Ishikawa (cell line): Measurements from ENCODE around the gene RNF121.

Experiments used
- CEBPB ChIP-seq: IDR thresholded peaks from 2 replicates; pipeline ENCODE4 v1.6.1; 2012
- CREB1 ChIP-seq: IDR thresholded peaks from 2 replicates; pipeline ENCODE4 v1.6.1; 2012; ENCODE audit warnings: low read depth
- EP300 ChIP-seq: IDR thresholded peaks from 2 replicates; pipeline ENCODE4 v1.6.1; 2012; ENCODE audit warnings: borderline replicate concordance
- FOXM1 ChIP-seq: IDR thresholded peaks from 2 replicates; pipeline ENCODE4 v1.6.1; 2012; ENCODE audit warnings: low read depth, borderline replicate concordance
- MAX ChIP-seq: IDR thresholded peaks from 2 replicates; pipeline ENCODE4 v1.6.1; 2012
- NFIC ChIP-seq: IDR thresholded peaks from 2 replicates; pipeline ENCODE4 v1.6.1; 2012
- TAF1 ChIP-seq: IDR thresholded peaks from 2 replicates; pipeline ENCODE4 v1.6.1; 2012; ENCODE audit warnings: low read depth, mild to moderate bottlenecking
- TCF12 ChIP-seq: IDR thresholded peaks from 2 replicates; pipeline ENCODE4 v1.6.1; 2012; ENCODE audit warnings: low read depth
- TEAD4 ChIP-seq: IDR thresholded peaks from 2 replicates; pipeline ENCODE4 v1.6.1; 2012
- USF1 ChIP-seq: IDR thresholded peaks from 2 replicates; pipeline ENCODE4 v1.6.1; 2012
- YY1 ChIP-seq: IDR thresholded peaks from 2 replicates; pipeline ENCODE4 v1.6.1; 2012; ENCODE audit warnings: low read depth
- ZBTB7A ChIP-seq: IDR thresholded peaks from 2 replicates; pipeline ENCODE4 v1.6.1; 2012; ENCODE audit warnings: low read depth

DNA sequence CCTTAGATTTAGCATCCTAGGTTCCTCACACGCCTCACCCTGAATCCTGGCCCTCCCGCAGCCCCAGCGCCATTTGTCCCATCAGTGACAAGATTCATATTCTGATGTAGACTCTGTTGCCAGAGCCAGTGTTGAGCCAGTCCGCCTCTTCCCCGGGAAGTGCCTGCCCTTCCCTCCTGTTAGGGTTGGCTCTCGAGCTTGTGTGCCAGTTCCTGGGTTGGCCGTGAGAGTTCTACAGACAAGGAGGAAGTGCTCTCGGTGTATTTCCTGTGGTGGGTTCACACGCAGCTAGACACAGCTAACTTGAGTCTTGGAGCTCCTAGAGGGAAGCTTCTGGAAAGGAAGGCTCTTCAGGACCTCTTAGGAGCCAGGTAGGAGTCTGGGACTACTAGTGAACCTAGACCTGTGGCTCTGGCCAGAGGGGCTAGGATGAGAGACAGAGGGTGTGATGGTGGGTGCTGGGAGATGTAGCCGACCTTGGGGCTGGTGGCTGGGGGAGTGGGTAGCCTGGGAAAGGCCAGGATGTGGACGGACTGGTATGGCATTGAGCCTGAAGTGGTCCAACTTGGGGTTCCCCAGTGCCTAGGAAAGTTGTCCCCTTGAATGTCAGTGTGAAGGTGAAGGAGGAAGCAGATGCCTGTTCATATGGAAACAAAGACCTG is 69.9 kb downstream of the RNF121 start, which contains the start of gene IL18BP:
- TF ChIP-seq CREB1 (no peak), TCF12 (no peak), USF1 (no peak), YY1 (no peak), EP300 (no peak), CEBPB (no peak), TEAD4 (no peak), FOXM1 (no peak), MAX (no peak), TAF1 (no peak), NFIC (no peak), ZBTB7A (no peak)
